Measurements from ENCODE around the gene B4GALT7. TPM values are rescaled to one million over a fixed set of nuclear protein-coding genes. Genes with fewer than 3 reads are reported as not detected.

Gene B4GALT7
- total and polyA plus RNA-seq, 4 donors: 8.1 to 19.7 (median 15.6) TPM

DNA sequence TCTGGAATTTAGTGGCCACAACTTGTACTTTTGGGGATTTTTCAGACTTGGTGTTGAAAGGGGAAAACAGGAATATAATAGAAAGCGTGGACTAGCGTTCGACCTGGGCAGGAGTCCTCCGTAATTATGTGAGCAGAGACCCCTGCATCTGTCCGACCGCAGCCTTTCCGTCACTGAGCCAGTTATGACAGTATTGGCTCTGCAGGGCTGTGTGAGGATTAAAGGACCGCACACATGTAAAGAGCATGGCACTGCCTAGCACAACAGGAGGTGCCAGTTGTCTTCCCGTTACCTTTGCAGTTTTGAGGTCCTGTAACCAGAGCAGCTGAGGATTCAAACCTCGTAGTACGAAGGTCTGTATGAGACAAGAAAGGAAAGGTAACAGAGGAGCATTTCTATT, 1.2 kb downstream of the B4GALT7 start:
- H3K9ac ChIP-seq (ENCODE audit: low read depth in 1 of 2, low read length in 2 of 2): no peak overlapping the region
- H3K36me3 ChIP-seq (ENCODE audit: control insufficient read depth in 4 of 4, insufficient read depth in 3 of 4, low read depth in 1 of 4, low read length in 3 of 4): peaks cover 0 to 13% (median 4%) of the 10 kb centered on the region in 4 donors
- no peaks in the 10 kb centered on the region for H3K27me3 ChIP-seq (ENCODE audit: control insufficient read depth in 4 of 4, insufficient read depth in 4 of 4, low read length in 3 of 4)
- H3K4me1 ChIP-seq (ENCODE audit: control insufficient read depth in 4 of 4, insufficient read depth in 4 of 4, low read length in 3 of 4): peaks cover 0 to 19% (median 10%) of the 10 kb centered on the region in 4 donors
- no peak overlapping the region for H3K4me3 ChIP-seq (ENCODE audit: low read depth in 1 of 3, low read length in 3 of 3)
- TF ChIP-seq RAD21 (IDR thresholded peaks at IDR 0.05): no peak
- no peak for TF ChIP-seq JUND (IDR thresholded peaks at IDR 0.05)
- TF ChIP-seq, protein P1, sequence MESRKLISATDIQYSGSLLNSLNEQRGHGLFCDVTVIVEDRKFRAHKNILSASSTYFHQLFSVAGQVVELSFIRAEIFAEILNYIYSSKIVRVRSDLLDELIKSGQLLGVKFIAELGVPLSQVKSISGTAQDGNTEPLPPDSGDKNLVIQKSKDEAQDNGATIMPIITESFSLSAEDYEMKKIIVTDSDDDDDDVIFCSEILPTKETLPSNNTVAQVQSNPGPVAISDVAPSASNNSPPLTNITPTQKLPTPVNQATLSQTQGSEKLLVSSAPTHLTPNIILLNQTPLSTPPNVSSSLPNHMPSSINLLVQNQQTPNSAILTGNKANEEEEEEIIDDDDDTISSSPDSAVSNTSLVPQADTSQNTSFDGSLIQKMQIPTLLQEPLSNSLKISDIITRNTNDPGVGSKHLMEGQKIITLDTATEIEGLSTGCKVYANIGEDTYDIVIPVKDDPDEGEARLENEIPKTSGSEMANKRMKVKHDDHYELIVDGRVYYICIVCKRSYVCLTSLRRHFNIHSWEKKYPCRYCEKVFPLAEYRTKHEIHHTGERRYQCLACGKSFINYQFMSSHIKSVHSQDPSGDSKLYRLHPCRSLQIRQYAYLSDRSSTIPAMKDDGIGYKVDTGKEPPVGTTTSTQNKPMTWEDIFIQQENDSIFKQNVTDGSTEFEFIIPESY (IDR thresholded peaks at IDR 0.05): no peak
- TF ChIP-seq, protein P2, sequence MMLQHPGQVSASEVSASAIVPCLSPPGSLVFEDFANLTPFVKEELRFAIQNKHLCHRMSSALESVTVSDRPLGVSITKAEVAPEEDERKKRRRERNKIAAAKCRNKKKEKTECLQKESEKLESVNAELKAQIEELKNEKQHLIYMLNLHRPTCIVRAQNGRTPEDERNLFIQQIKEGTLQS (IDR thresholded peaks at IDR 0.05): no peak
- no peak for TF ChIP-seq YY1 (IDR thresholded peaks at IDR 0.05)
- TF ChIP-seq, protein P3, sequence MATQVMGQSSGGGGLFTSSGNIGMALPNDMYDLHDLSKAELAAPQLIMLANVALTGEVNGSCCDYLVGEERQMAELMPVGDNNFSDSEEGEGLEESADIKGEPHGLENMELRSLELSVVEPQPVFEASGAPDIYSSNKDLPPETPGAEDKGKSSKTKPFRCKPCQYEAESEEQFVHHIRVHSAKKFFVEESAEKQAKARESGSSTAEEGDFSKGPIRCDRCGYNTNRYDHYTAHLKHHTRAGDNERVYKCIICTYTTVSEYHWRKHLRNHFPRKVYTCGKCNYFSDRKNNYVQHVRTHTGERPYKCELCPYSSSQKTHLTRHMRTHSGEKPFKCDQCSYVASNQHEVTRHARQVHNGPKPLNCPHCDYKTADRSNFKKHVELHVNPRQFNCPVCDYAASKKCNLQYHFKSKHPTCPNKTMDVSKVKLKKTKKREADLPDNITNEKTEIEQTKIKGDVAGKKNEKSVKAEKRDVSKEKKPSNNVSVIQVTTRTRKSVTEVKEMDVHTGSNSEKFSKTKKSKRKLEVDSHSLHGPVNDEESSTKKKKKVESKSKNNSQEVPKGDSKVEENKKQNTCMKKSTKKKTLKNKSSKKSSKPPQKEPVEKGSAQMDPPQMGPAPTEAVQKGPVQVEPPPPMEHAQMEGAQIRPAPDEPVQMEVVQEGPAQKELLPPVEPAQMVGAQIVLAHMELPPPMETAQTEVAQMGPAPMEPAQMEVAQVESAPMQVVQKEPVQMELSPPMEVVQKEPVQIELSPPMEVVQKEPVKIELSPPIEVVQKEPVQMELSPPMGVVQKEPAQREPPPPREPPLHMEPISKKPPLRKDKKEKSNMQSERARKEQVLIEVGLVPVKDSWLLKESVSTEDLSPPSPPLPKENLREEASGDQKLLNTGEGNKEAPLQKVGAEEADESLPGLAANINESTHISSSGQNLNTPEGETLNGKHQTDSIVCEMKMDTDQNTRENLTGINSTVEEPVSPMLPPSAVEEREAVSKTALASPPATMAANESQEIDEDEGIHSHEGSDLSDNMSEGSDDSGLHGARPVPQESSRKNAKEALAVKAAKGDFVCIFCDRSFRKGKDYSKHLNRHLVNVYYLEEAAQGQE (IDR thresholded peaks at IDR 0.05): no peak
- no peak for TF ChIP-seq NR2F2 (IDR thresholded peaks at IDR 0.05)
- TF ChIP-seq SP1 (IDR thresholded peaks at IDR 0.05): no peak
- TF ChIP-seq RXRA (IDR thresholded peaks at IDR 0.05): no peak
- TF ChIP-seq, protein P4, sequence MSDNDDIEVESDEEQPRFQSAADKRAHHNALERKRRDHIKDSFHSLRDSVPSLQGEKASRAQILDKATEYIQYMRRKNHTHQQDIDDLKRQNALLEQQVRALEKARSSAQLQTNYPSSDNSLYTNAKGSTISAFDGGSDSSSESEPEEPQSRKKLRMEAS (IDR thresholded peaks at IDR 0.05): no peak
- no peak for DNase-seq (ENCODE audit: low spot score)
- 96% methylated on average over 11 of the region's 11 CpGs for WGBS
- no peaks in the 10 kb centered on the region for H3K9me3 ChIP-seq (ENCODE audit: control insufficient read depth in 4 of 4, low read length in 3 of 4)
- no peak overlapping the region for H3K27ac ChIP-seq (ENCODE audit: low read depth in 1 of 2, low read length in 2 of 2)

DNA sequence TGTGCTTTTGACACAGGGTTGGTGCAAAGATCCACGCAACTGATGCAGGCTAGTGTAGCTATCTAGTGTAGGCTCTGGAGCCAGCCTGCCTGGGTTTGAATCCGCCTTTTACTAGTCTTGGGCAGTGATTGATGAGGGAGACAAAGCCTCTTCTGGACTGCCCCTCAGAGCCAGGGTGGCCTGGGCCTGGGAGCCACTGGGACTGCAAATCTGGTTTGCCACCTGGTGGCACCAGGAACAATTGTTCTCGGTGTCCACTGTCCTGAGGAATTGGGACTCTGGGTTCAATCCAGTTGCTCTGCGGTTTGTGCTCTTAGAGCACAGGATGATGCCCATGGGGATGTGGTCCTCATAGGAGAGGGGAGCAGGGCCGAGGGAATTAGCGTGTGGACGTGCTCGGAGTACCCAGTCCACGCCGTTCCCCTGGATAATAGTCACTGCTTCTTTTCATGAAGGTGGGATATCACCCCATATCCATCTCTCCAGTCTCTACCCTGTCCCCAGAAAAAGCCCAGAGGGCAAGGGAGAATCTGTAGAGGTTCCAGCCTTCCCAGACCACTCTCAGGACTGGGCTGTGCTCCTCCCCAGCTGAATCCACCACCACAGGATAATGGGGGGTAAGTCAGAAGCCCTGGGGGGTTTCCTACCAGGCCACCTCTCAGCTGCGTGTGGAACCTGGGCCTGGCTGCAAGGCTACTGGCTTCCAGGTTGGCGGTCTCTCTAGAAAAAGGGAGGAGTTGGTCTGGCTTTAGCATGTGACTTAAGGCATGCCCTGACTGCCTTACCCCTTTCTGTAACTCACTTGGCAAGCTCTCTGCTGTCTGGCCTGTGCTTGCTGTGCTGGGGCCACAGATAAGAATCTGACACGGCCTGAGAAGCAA, 1.9 kb downstream of the B4GALT7 start:
- TF ChIP-seq RAD21 (IDR thresholded peaks at IDR 0.05) (peak; percentile 31 to 47), FOXA1 (IDR thresholded peaks at IDR 0.05) (no peak)
- TF ChIP-seq, protein P5, sequence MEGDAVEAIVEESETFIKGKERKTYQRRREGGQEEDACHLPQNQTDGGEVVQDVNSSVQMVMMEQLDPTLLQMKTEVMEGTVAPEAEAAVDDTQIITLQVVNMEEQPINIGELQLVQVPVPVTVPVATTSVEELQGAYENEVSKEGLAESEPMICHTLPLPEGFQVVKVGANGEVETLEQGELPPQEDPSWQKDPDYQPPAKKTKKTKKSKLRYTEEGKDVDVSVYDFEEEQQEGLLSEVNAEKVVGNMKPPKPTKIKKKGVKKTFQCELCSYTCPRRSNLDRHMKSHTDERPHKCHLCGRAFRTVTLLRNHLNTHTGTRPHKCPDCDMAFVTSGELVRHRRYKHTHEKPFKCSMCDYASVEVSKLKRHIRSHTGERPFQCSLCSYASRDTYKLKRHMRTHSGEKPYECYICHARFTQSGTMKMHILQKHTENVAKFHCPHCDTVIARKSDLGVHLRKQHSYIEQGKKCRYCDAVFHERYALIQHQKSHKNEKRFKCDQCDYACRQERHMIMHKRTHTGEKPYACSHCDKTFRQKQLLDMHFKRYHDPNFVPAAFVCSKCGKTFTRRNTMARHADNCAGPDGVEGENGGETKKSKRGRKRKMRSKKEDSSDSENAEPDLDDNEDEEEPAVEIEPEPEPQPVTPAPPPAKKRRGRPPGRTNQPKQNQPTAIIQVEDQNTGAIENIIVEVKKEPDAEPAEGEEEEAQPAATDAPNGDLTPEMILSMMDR (IDR thresholded peaks at IDR 0.05; ENCODE audit: low read depth, low read length, missing input control): peak; percentile 21
- TF ChIP-seq, protein P1 (IDR thresholded peaks at IDR 0.05): no peak
- Histone ChIP-seq H3K9ac (ENCODE audit: low read depth in 1 of 2, low read length in 2 of 2) (no peak overlapping the region), H3K4me1 (ENCODE audit: control insufficient read depth in 4 of 4, insufficient read depth in 4 of 4, low read length in 3 of 4) (peaks cover 0 to 19% (median 10%) of the 10 kb centered on the region in 4 donors), H3K4me3 (ENCODE audit: low read depth in 1 of 3, low read length in 3 of 3) (no peak overlapping the region), H3K27ac (ENCODE audit: low read depth in 1 of 2, low read length in 2 of 2) (no peak overlapping the region), H3K27me3 (ENCODE audit: control insufficient read depth in 4 of 4, insufficient read depth in 4 of 4, low read length in 3 of 4) (no peaks in the 10 kb centered on the region), H3K36me3 (ENCODE audit: control insufficient read depth in 4 of 4, insufficient read depth in 3 of 4, low read depth in 1 of 4, low read length in 3 of 4) (peaks cover 0 to 7% (median 0%) of the 10 kb centered on the region in 4 donors), H3K9me3 (ENCODE audit: control insufficient read depth in 4 of 4, low read length in 3 of 4) (no peaks in the 10 kb centered on the region)
- 93% methylated on average over 13 of the region's 13 CpGs for WGBS
- DNase-seq (ENCODE audit: low spot score): no peak

Measured in liver (tissue), 9 donors.